SJSA1 (cell line): ENCODE results near the gene ALDH1A3. TPM values are rescaled to one million over a fixed set of nuclear protein-coding genes. Genes with fewer than 3 reads are reported as not detected.
A peak's percentile ranks its signal among the peaks of the same experiment; 100 is the strongest.
"Not testable (repeated sequence)": the region's sequence is repeated elsewhere in the genome, so short reads cannot be mapped to it uniquely, and the experiment has no call there.

Experiments used
- DNase-seq, 2 experiments: peaks; one replicate each; pipeline ENCODE4 v3.0.0-alpha.2; 2015 to 2020; ENCODE audit warnings: low spot score in 2 of 2, low read depth in 1 of 2
- H3K27ac ChIP-seq: fragments of 250-450 bp; sonication (Bioruptor Pico); 2 replicates; pipeline ENCODE4 v1.5.1; 2020; ENCODE audit warnings: mild to moderate bottlenecking, moderate library complexity
- H3K27me3 ChIP-seq: fragments of 250-450 bp; sonication (Bioruptor Pico); replicated peaks from 2 replicates; pipeline ENCODE4 v1.5.1; 2020; ENCODE audit warnings: mild to moderate bottlenecking, moderate library complexity
- H3K36me3 ChIP-seq: fragments of 250-450 bp; sonication (Bioruptor Pico); 2 replicates; pipeline ENCODE4 v1.5.1; 2020; ENCODE audit warnings: mild to moderate bottlenecking
- H3K4me1 ChIP-seq: fragments of 250-450 bp; sonication (Bioruptor Pico); replicated peaks from 2 replicates; pipeline ENCODE4 v1.6.1; 2021; ENCODE audit warnings: mild to moderate bottlenecking
- H3K4me3 ChIP-seq: fragments of 250-450 bp; sonication (Bioruptor Pico); 2 replicates; pipeline ENCODE4 v1.5.1; 2020; ENCODE audit warnings: mild to moderate bottlenecking
- H3K9me3 ChIP-seq: fragments of 250-450 bp; sonication (Bioruptor Pico); replicated peaks from 2 replicates; pipeline ENCODE4 v1.5.1; 2020; ENCODE audit warnings: mild to moderate bottlenecking
- total RNA-seq: library from RNA; depleted of rRNA; stranded (reverse); fragments of >200 nt; shearing (Covaris generic); gene quantifications from 2 replicates; pipeline ENCODE4 v1.2.3, GENCODE V29; 2014

The ALDH1A3 gene
- total RNA-seq, 1 experiment from 2014 or later: 2.2 TPM

- DNase-seq: peak in 1 of 2 experiments; percentile 28
- Histone ChIP-seq H3K4me3 (peak overlapping the region; percentile 45), H3K36me3 (no peaks in the 10 kb centered on the region), H3K4me1 (peaks cover 15% of the 10 kb centered on the region), H3K9me3 (no peaks in the 10 kb centered on the region), H3K27me3 (no peaks in the 10 kb centered on the region), H3K27ac (peak overlapping the region; percentile 52; the same call in 1 of the 2 replicates)
Observed at GRCh38 chr15:100849021-100849854, 30.4 kb upstream of the ALDH1A3 start.

DNA sequence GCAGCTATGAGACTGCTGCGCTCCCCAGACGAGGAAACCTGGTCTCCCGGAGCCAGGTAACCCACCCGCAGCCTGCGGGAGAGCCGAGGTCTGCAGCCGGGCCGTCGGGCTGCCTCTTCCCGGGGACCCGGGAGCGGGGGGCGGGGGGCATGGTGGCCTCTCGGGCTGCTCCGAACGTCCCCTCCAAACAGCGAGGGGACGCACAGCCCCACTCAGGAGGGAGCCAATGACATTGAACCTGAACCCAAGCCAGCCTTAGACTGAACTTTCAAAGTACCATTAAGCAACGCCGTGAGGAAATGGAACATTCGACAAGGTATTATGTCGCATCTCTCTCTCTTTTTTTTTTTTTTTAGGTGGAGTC, 29.8 kb upstream of the ALDH1A3 start:
- Histone ChIP-seq H3K27ac (peak overlapping the region; percentile 52; the same call in 1 of the 2 replicates), H3K4me3 (peak overlapping the region; percentile 45), H3K9me3 (no peaks in the 10 kb centered on the region), H3K4me1 (peaks cover 15% of the 10 kb centered on the region), H3K27me3 (no peaks in the 10 kb centered on the region), H3K36me3 (no peaks in the 10 kb centered on the region)
- no peak for DNase-seq

DNA sequence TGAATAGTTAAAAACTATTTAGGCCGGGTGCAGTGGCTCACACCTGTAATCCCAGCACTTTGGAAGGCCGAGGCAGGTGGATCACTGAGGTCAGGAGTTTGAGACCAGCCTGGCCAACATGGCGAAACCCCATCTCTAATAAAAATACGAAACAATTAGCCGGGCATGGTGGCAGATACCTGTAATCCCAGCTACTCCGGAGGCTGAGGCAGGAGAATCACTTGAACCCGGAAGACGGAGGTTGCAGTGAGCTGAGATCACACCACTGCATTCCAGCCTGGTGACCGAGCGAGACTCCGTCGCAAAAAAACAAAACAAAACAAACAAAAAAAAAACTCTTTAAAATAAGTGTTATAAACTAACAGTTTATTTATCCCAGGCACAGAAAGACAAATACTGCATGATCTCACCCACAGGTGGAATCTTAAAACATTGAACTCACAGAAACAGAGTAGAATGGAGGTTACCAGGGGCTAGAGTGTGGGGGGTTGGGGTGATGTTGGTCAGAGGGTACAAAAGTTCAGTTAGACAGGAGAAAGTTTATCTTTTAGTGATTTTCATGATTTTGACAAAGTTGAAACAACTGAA, 28.1 kb upstream of the ALDH1A3 start:
- DNase-seq: peak in 1 of 2 experiments; percentile 55
- Histone ChIP-seq H3K27ac (peak overlapping the region; percentile 12; the same call in 1 of the 2 replicates), H3K4me1 (peaks cover 15% of the 10 kb centered on the region)
- H3K9me3 ChIP-seq, H3K27me3 ChIP-seq, H3K36me3 ChIP-seq, H3K4me3 ChIP-seq: not testable (repeated sequence)

DNA sequence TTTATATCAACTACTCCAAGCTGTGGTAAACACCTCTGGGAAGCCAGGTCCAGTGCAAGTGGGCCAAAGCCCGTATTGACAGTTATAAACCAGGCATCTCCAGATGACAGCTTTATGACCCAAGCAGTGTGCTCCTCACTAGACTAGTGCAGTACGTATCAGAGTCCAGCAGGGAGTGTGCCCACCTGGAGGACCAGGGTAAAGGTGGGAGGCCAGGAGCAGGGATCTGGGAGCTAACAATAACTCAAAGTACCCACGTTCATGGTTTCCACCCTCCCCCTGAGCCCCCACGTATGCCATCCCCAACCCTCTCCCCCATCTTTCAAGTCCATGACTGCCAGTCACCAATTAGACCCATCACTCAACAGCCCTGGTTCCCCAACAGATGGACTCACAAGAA, 27.0 kb upstream of the ALDH1A3 start:
- no peaks in the 10 kb centered on the region; the same call in 1 of the 2 replicates for H3K9me3 ChIP-seq
- DNase-seq: no peak
- H3K27me3 ChIP-seq: no peaks in the 10 kb centered on the region

GRCh38 chr15:100853676-100854440, 25.8 kb upstream of the ALDH1A3 start:
- Histone ChIP-seq H3K9me3 (no peaks in the 10 kb centered on the region; the same call in 1 of the 2 replicates), H3K27ac (no peak overlapping the region), H3K4me3 (no peak overlapping the region), H3K36me3 (no peaks in the 10 kb centered on the region), H3K27me3 (no peaks in the 10 kb centered on the region), H3K4me1 (peaks cover 15% of the 10 kb centered on the region)
- peak in 1 of 2 experiments; percentile 35 for DNase-seq

More for the DNA sequence above, 27.0 kb upstream of the ALDH1A3 start:
- Histone ChIP-seq H3K4me1 (peaks cover 15% of the 10 kb centered on the region), H3K4me3 (no peak overlapping the region), H3K27ac (no peak overlapping the region), H3K36me3 (no peaks in the 10 kb centered on the region)

DNA sequence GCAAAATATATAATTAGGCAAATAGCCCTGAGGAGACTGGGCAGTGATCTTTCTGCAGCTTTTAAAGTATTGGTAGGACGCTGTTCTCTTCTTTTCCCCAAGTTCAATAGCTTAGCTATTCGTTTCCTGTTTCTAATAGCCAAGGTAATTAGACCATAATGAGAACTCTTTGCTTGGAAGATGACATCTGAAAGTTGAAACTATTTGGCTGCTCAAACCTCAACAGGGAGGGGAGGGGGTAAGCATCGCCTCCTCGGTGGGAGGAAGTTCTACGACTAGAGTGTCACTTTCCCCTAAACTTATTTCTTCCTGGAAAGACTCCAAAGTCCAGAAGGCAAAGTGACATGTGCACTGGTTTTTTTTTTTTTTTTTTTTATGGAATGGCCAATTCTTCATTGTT, 22.8 kb upstream of the ALDH1A3 start:
- Histone ChIP-seq H3K4me3 (no peak overlapping the region), H3K27ac (no peak overlapping the region), H3K4me1 (peaks cover 16% of the 10 kb centered on the region), H3K36me3 (no peaks in the 10 kb centered on the region), H3K9me3 (peaks cover 2% of the 10 kb centered on the region; the same call in 1 of the 2 replicates), H3K27me3 (no peaks in the 10 kb centered on the region)
- no peak for DNase-seq

DNA sequence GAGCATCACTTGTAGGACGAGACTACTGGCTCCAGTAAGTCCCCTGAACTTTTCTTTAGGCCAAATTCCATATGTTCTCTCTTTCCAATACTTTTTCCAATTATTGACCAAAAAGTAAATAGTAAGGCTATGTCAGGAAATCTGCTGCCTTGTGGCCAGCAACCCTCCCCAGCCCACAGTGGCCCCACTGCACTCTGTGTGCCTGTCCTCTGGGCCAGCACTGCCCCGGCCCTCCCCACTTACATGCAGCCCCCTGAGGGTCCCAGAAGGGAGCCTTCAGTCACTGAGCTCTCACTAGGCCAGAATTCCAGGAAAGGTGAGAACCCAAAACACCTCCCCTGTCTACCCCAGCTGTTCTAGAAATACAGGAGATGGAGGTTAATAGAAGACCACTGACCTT, 21.3 kb upstream of the ALDH1A3 start:
- peaks cover 23% of the 10 kb centered on the region for H3K4me1 ChIP-seq
- no peaks in the 10 kb centered on the region for H3K36me3 ChIP-seq
- DNase-seq: no peak
- H3K27ac ChIP-seq: no peak overlapping the region
- no peaks in the 10 kb centered on the region for H3K27me3 ChIP-seq
- peaks cover 2% of the 10 kb centered on the region; the same call in 1 of the 2 replicates for H3K9me3 ChIP-seq
- no peak overlapping the region for H3K4me3 ChIP-seq

DNA sequence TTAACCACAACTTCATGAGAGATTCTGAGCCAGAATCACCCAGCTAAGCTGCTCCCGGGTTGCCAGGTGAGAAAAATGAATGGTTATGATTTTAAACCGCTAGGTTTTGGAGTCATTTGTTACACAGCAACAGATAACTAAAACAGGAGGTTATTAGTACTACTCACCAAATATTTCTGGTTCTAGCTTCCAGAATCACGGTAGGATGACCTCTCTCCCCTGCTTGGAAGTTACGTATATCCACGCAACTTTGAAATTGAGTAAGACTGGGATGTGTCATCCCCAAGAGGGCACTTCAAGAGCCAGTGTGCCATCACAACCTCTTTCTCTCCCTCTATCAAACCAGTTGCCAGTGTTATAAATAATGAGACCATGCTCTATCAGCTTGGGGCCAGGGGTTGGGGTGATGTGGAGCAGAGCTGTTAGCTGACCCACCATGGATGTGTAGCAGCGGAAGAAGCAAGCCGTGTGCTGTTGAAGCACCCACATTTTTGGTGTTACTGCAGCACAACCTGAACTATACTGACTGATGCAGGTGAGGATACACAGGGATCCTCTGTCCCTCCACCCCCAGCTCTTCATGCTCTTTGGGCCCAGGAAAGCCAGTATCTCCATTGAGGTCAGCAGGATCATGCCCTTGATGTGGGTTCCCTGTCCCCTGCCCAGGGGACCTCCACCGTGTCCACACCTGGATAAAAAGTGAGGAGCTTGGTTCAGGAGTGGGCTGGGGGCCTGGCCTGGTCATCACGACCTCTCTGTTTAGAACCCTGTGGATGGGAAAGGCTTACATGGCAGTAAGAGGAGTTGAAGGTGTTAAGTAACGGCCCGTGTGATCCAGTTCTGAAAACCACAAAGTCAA, 19.4 kb upstream of the ALDH1A3 start:
- H3K36me3 ChIP-seq: no peaks in the 10 kb centered on the region
- DNase-seq: no peak
- peaks cover 2% of the 10 kb centered on the region; the same call in 1 of the 2 replicates for H3K9me3 ChIP-seq
- H3K4me1 ChIP-seq: peaks cover 31% of the 10 kb centered on the region
- H3K27ac ChIP-seq: no peak overlapping the region
- no peak overlapping the region for H3K4me3 ChIP-seq
- H3K27me3 ChIP-seq: no peaks in the 10 kb centered on the region

- H3K9me3 ChIP-seq: peaks cover 2% of the 10 kb centered on the region; the same call in 1 of the 2 replicates
- no peak overlapping the region for H3K27ac ChIP-seq
- H3K4me3 ChIP-seq: no peak overlapping the region
- peaks cover 31% of the 10 kb centered on the region for H3K4me1 ChIP-seq
- H3K27me3 ChIP-seq: no peaks in the 10 kb centered on the region
- H3K36me3 ChIP-seq: no peaks in the 10 kb centered on the region
- DNase-seq: no peak
Observed at GRCh38 chr15:100860829-100861510, 18.7 kb upstream of the ALDH1A3 start.

- Histone ChIP-seq H3K27me3 (no peaks in the 10 kb centered on the region), H3K27ac (no peak overlapping the region), H3K4me1 (peaks cover 34% of the 10 kb centered on the region), H3K9me3 (peaks cover 2% of the 10 kb centered on the region; the same call in 1 of the 2 replicates), H3K4me3 (no peak overlapping the region), H3K36me3 (no peaks in the 10 kb centered on the region)
- no peak for DNase-seq
Observed at GRCh38 chr15:100861511-100861991, 18.1 kb upstream of the ALDH1A3 start.

- no peak for DNase-seq
- Histone ChIP-seq H3K27me3 (no peaks in the 10 kb centered on the region), H3K36me3 (no peaks in the 10 kb centered on the region), H3K4me3 (no peak overlapping the region), H3K27ac (no peak overlapping the region), H3K9me3 (peaks cover 2% of the 10 kb centered on the region; the same call in 1 of the 2 replicates), H3K4me1 (peaks cover 34% of the 10 kb centered on the region)
Observed at GRCh38 chr15:100862162-100862561, 17.5 kb upstream of the ALDH1A3 start.

DNA sequence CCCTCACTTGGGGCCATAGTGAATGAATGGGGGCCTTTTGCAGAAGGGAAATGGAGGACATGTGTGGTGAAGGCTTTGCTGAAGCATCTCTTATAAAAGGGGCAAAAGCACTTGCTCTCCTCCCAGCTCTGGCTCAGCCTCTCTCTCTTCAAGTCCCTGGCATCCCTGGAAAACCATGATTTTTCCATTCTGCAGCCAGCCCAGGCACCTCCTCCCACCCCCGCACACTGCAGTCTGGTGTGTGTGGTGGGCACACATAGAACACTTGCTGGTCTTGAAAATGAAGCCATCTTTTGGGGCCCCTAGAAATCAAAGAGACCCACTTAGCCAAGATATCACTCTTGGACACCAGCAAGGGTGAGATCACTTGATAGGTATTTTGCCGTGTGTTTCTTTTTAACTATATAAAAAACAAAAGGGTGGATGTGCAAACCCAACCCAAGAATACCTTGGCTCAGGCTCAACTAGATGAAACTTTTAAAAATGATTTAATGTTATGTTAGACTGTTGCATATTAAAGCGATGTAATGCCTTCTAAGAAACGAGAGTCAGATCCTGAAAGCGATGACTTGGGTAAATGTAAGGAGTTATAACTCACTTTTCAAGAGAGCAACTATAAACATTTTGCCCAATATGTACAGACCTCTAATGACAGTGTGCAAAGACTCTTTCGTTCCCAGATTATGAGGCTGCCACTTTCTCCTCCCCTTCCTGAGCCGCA, 16.4 kb upstream of the ALDH1A3 start:
- DNase-seq: no peak
- no peak overlapping the region for H3K4me3 ChIP-seq
- H3K27ac ChIP-seq: no peak overlapping the region
- 0 out of 2 replicates have a peak, but pooled peaks cover 2% of the 10 kb centered on the region for H3K9me3 ChIP-seq
- peaks cover 34% of the 10 kb centered on the region for H3K4me1 ChIP-seq
- H3K27me3 ChIP-seq: no peaks in the 10 kb centered on the region
- H3K36me3 ChIP-seq: no peaks in the 10 kb centered on the region
